GM18508 (cell line): Measurements from ENCODE around the gene ATF4.
"Not testable (repeated sequence)": the region's sequence is repeated elsewhere in the genome, so short reads cannot be mapped to it uniquely, and the experiment has no call there.

Source experiments
- ATAC-seq: cut with Tn5 transposase; IDR thresholded peaks from one replicate; pipeline ENCODE4 v1.9.1; 2021; ENCODE audit warnings: moderate number of reproducible peaks; ENCODE audit not compliant: insufficient read depth, unreplicated experiment

ATF4 gene

DNA sequence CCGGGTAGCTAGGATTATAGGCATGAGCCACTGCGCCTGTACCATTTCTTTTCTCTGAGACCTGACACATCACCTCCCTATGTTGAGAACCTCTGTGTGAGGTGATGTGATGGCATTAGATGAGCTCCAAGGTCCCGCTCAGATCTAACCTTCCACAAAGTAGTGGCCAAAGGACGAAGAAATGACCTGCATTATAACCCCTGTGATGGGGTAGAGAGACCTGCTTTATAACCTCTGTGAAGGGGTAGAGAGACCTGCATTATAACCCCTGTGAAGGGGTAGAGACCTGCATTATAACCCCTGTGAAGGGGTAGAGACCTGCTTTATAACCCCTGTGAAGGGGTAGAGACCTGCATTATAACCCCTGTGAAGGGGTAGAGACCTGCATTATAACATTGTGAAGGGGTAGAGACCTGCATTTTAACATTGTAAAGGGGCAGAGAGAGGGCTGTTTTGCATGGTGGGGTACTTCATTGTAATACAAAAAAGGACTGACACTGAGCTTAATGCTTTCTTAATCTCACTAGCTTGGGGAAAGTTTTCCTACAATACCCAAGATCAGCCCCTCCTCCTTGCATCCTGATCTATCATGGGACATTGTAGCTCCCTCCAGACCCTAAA, 9.7 kb upstream of the ATF4 start:
- ATAC-seq: no peak

DNA sequence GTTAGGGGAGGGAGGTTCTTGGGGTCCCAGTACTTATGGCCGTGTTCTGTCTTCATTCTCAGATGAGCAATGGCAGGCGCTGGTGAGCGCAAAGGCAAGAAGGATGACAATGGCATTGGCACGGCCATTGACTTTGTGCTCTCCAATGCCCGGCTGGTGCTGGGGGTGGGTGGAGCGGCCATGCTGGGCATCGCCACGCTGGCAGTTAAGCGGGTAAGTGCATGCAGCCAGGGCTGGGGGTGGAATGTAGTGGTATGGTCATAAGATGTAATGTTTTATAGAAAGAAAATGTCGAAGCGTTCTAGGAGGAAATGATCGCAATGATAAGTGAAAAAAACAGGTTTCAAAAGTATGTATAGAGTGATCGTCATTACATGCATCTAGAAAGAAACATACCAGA, 9.1 kb upstream of the ATF4 start:
- ATAC-seq: no peak

DNA sequence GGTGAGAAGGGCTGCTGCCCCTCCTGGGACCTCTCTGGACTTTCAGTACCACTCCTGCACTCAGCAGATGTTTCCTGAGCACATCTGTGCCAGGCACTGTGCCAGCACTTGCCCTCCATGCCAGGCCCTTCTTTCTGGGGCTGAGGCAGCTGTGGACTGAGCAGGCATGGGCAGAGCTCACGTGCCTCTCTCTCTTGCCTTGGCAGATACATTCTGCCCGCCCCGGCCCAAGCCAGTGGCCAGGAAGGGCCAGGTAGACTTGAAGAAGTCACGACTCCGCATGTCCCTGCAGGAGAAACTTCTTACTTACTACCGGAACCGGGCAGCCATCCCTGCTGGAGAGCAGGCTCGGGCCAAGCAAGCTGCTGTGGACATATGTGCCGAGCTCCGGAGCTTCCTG, 8.3 kb upstream of the ATF4 start:
- ATAC-seq: no peak

DNA sequence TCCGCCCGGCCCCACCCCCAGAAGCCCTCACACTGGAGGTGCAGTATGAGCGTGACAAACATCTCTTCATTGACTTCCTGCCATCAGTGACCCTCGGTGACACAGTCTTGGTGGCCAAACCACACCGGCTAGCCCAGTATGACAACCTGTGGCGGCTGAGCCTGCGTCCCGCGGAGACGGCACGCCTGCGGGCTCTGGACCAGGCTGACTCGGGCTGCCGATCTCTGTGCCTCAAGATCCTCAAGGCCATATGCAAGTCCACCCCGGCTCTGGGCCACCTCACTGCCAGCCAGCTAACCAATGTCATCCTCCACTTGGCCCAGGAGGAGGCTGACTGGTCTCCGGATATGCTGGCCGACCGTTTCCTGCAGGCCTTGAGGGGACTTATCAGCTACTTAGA, 6.6 kb upstream of the ATF4 start:
- ATAC-seq: no peak

DNA sequence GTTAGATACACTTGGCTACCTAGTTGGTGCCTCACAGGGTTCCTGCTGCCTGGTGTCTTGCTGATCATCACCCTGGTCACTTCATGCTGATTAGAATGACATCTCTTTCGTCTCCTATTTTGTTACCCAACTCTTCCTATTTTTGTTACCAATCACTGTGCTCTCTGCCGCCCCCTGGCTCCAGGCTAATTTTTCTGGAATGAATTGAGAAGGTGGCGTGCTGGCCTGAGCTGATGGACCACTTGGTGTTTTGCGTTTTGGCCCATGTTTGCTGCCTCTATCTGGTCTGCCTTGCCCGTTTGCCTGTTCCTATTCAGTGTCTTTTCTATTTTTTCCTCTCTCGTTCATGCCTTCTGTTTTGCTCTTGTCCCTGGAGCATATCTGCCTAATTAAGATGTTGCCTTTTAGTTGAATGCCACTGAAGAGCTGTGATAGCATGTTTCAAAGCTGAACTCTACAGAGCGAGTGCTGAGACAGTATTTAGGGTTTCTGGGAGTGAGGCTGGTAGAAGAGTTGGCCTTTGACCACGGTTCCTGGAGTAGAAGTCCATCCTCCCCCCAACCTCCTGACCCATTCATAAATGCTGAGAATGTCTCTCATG, 5.9 kb upstream of the ATF4 start:
- ATAC-seq: no peak

DNA sequence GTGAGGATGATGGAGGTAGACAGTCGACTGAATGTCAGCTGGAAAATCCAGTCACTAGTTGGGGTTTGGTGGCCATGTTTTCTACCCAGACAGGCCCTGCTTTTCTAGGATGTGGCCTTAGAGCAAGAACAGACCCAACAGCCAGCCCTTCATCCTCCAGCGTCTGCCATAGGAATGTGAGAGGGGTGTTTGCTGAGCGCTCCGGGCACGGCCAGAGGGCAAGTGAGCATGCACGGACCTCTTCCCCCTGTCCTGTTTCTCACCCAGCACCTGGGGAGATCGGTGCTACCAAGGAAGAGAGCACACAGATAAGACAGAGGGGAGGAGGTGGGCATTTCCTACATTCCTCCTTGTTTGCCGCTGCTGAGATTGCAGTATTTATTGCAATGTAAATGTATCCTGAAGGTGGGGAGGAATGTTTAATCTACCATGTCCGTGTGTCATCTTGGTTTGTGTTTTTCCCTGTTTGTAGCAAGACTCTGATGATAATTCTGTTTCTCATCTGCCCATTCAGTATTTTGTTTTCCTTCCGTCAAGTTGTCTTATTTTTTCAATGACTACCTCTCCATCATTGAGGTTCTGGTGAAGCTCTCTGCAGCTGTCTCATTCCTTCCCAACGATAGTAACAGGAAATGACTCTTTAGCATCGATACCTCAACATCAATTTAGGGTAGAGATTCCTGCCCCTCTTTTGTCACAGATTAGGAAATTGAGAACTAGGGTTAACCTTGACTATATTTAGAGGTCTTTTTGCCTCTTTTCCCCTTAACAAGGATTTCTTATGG, 4.9 kb upstream of the ATF4 start:
- no peak for ATAC-seq

DNA sequence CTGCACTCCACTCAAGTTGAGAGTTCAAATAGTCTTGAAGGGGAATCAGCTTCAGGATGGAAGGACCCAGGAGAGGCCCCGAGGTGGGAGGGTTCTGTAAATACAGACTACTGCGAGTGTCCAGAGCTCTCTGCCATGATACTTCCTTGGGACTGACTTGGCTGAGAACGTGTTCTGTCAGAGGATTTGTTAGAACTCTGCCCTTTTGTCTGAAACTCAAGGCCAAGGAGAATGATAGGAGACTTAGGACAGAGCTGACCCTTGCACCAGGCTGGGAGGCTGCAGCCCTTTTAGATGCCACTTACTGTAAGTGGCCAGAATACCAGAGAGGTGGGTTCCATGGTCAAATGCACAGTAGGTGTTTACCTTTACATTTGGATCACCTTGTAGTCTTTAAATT, 2.9 kb upstream of the ATF4 start:
- no peak for ATAC-seq

DNA sequence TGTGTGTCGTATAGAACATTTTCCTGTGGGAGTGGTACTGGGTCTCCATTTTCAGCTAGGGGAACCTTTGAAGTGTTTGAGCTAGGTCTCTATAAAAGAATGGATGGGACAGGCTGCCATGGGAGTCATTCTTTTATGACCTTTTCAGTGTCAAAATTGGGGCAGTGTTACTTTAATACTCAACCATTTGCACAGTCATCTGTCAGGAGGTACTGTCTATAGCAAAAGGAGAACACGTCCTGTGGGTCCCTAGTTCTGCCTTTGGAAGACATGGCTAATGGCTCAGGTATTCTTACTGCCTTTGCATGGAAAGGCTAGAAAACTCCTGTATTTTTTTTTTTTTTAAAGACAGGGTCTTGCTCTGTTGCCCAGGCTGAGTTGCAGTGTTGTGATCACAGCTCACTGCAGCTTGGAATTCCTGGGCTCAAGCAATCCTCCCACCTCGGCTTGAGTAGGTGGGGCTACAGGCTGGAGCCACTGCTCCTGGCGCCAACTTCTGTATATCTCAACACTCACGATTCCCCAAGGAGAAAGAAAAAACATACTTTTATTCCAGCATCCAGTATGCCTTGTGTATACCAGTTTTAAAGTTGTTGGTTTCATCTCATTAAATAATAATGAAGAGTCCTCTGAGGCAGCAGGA, 2.1 kb upstream of the ATF4 start:
- no peak for ATAC-seq

DNA sequence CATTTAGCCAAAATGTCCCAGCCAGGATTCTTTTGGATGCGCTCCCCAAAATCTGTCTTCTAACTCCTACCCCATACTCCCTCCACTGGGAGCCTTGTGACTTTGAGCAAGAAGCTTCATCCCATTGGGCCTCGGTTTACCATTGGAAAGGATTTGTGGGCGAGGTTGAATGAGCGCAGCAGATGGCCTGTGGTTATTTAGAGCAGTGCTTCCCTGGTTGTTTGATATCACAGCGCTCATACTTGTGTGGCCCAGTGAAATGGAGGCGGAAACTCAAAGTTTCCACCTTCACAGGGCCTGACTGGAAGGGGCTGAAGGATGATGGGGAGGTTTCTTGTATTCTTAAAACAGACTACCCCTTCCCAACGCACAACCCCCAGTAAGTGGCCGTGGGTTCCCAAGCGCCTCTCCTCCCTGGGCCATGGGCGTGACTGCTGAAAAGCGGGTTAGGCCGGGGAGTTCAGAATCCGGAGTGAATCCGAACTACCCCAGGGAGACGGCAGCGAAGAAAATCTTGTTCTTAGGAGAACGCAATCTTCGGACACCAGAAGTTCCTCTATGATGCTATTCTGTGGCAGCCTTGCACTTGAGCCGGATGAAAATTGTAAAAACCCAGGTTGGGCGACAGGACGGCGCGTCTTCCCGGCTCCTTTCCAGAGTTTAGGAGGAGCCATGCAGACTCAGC, 1.2 kb upstream of the ATF4 start:
- ATAC-seq: no peak

DNA sequence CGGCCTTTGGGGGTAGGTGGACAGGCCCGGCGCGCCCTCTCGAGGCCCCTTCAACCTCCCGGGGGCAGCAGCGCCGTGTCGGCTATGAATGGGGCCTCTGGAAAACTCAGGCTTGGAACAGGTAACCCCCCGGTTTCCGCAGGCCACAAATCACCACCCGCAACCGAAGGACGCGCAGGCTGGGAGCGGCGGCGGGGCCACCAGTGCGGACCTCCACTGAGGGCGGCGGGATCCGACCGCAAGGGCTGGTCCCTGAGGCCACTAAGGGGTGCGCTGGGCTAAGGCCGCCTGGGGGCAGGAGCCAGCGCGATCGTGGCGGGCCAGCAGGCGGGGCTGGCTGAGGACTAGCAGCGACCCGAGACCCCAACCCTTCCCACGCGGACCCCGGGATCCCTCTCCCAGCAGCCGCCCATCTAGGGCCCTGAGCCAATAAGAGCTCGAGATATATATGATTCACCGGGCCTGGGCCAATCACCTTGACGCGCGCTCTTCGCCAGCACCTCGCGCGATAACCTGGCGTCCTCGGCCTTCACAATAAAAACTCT, 609 bp upstream of the ATF4 start:
- ATAC-seq: peak; percentile 63

DNA sequence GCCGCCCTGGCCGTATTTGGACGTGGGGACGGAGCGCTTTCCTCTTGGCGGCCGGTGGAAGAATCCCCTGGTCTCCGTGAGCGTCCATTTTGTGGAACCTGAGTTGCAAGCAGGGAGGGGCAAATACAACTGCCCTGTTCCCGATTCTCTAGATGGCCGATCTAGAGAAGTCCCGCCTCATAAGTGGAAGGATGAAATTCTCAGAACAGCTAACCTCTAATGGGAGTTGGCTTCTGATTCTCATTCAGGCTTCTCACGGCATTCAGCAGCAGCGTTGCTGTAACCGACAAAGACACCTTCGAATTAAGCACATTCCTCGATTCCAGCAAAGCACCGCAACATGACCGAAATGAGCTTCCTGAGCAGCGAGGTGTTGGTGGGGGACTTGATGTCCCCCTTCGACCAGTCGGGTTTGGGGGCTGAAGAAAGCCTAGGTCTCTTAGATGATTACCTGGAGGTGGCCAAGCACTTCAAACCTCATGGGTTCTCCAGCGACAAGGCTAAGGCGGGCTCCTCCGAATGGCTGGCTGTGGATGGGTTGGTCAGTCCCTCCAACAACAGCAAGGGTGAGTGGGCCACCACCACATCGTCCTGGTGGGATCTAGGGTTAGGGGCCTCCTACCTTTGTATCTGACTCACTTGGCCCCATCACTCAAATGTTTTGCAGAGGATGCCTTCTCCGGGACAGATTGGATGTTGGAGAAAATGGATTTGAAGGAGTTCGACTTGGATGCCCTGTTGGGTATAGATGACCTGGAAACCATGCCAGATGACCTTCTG, 934 bp downstream of the ATF4 start:
- ATAC-seq: not testable (repeated sequence)

DNA sequence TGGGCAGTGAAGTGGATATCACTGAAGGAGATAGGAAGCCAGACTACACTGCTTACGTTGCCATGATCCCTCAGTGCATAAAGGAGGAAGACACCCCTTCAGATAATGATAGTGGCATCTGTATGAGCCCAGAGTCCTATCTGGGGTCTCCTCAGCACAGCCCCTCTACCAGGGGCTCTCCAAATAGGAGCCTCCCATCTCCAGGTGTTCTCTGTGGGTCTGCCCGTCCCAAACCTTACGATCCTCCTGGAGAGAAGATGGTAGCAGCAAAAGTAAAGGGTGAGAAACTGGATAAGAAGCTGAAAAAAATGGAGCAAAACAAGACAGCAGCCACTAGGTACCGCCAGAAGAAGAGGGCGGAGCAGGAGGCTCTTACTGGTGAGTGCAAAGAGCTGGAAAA, 1.7 kb downstream of the ATF4 start:
- not testable (repeated sequence) for ATAC-seq

DNA sequence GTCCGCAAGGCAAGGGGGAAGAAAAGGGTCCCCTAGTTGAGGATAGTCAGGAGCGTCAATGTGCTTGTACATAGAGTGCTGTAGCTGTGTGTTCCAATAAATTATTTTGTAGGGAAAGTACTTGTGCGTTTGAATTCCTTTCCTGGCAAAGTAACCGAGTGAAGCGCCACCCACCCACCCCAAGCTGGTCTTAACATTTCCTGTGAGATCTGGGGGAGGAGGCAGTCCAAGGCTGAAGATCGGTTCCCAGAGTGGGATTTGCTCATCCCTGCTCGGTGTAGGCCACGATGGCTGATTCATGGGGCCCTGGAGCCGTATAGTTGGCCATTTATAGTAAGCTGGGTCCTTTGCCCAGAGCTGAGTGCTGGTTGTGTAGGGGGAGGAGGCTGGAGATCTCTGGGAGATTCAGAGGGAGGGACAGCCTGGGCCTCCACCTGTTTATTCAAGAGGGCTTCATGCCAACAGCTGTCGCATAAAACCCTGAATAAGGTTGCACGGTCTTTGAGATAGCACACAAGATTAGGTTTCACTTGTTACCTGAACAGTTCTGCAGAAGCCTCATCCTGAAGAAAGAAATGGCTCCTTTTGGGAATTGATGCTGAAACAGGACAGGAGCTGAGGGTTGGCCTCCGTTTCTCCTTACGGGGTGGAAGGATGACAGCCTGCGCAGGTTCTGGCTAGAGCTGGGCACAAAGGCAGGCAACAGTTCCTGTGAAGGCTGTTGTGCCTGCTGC, 2.4 kb downstream of the ATF4 start:
- ATAC-seq: no peak

DNA sequence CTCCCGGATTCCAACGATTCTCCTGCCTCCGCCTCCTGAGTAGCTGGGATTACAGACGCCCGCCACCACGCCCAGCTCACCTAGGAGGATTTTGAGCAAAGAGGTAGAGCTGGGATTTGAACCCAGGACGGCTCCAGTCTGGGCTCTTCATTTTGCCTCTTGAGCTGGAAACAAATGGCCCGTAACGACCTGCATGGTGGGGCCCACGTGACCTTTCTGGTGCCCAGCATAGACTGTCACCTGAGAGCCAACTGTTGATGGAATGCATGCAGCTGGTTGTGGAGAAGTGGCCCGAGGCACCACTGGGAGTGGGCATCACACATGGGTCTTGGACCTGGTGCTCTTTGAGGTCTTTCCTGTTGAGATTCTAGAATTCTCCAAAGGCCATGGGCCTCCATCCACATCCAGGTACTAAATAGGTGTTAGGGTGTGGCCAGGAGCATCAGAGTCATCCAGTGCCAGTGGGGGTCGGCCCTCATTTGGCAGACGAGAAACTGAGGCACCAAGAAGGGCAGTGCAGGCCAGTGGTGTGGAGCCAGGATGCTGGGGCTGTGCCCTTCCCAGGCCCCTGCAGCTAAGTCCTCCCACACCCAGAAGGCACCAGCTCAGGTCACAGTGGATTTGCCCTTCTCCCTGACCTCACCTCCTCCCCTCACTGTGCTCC, 3.9 kb downstream of the ATF4 start:
- ATAC-seq: no peak

DNA sequence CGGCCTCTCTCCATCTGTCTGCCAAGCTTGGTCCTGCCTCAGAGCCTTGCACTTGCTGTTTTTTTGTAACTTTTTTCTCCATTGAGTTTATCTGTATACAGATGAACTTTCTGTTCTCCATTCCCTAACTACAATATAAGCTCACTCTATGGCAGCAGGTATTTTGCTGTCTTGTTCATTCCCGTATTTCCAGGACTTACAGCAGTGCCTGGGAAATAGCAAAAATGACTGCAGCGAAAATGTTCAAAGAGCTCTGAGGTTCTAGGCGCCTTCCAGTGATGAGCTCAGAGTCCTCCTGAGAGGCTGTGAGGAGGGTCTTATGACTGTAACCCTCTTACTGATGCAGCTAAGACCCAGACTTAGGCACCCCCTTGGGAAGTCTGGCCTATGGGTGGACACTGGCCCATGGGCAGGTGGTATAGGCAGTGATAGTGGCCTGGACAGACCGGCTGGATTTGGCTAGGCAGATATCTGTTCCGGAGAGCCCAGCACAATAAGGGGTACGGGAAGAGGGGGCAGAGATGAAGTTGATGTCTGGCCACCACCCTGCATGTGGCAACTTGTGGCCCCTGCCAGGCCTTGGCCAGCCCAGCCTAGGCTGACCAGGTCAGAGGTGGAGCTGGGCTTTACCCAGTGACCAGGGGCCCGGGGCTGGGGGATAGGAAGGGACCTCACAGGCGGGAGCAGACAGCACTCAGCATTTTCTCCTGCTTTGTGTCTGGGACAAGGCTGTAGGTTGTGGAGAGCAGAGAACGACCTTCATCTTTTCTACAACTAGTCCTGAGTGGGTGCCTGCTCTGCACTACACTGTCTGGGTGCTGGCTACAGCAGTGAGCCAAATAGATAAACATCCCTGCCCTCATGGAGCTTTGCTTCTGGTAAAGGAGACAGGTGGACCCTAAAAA, 4.6 kb downstream of the ATF4 start:
- ATAC-seq: no peak

DNA sequence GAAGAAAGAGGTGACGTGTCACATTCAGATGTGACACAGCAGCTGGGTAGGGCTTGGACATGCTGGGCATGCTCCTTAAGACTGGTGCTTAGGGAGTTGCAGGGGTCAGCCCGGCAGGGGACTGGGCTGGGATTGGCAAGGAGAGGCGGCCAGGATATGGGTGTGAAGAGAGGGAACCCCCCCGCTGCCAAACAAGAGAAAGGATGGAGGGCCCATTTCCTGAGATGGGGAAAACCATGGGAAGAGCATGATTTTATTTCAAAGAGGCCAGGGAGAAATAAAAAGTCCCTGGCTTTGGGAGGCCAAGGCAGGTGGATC, 5.3 kb downstream of the ATF4 start:
- no peak for ATAC-seq

DNA sequence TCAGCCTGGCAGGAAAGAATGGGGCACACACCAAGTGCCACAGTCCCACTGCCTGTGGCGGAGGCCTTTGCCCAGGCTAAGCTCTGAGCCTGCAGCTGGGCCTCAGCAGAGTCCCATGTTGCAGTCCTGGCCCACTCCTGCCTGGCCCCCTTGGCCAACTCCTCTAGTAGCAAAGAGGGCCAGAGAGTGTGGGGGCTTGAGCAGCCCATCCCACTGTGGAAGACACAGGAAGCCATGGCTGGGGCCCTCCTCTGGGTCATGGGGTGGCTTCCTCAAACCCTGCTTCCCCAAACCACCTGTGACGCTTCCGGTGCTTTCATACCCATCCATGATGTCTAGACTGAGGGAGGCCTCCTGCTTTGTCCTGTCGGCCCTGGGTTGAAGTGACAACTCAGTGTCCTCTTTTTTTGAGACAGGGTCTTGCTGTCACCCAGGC, 6.4 kb downstream of the ATF4 start:
- ATAC-seq: no peak
